ENCODE data around the gene BSN.
"Not testable (repeated sequence)": the region's sequence is repeated elsewhere in the genome, so short reads cannot be mapped to it uniquely, and the experiment has no call there.

BSN gene

DNA sequence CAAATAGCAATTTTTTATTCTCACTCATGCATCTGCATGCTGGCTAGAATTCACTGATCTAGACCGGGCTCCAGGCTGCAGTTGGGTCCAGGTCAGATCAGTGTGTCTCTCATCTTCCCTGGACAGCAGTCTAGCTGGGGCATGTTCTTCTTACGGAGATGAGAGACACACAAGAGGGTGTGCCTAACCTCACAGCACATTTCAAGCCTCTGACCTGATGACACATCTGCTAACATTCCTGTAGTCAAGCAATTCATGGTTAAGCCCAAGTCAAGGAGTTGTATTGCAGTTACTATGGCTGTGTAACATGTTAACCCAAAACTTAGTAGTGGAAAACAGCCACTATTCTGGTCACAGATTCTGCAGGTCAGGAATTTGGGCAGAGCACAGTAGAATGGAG lies 13.1 kb downstream of the BSN start:
- intact Hi-C loops (cut with DNase I; ENCODE audit: low total_unique reads), result no loop called here
- TF ChIP-seq, protein P1, sequence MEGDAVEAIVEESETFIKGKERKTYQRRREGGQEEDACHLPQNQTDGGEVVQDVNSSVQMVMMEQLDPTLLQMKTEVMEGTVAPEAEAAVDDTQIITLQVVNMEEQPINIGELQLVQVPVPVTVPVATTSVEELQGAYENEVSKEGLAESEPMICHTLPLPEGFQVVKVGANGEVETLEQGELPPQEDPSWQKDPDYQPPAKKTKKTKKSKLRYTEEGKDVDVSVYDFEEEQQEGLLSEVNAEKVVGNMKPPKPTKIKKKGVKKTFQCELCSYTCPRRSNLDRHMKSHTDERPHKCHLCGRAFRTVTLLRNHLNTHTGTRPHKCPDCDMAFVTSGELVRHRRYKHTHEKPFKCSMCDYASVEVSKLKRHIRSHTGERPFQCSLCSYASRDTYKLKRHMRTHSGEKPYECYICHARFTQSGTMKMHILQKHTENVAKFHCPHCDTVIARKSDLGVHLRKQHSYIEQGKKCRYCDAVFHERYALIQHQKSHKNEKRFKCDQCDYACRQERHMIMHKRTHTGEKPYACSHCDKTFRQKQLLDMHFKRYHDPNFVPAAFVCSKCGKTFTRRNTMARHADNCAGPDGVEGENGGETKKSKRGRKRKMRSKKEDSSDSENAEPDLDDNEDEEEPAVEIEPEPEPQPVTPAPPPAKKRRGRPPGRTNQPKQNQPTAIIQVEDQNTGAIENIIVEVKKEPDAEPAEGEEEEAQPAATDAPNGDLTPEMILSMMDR (IDR thresholded peaks at IDR 0.05), result no peak
- Histone ChIP-seq H3K4me1 (no peaks in the 10 kb centered on the region), H3K27ac (no peak overlapping the region), H3K27me3 (no peaks in the 10 kb centered on the region), H3K4me3 (no peak overlapping the region), H3K36me3 (no peaks in the 10 kb centered on the region), H3K9me3 (no peaks in the 10 kb centered on the region)
- no peak for DNase-seq

DNA sequence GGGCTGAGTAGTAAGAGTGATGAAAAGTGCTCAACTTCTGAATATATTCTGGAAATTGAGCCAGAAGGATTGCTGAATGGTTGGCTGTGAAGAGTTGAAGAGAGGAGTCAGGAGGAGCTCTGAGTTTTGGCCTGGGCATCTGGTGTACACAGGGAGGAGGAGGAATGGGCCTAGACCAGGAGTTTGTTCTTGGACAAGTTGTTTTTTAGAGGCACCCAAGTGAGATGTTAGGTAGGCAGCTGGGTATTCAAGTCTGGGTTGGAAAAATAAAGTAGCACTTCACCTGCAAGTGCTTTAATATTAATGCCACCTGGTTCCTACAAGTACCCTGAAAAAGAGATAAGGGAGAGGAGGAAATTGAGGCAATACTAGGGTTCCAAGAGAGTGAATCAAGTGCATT lies 14.7 kb downstream of the BSN start:
- H3K4me1 ChIP-seq, result no peaks in the 10 kb centered on the region
- TF ChIP-seq, protein P1 (IDR thresholded peaks at IDR 0.05), result no peak
- H3K4me3 ChIP-seq, result no peak overlapping the region
- H3K27ac ChIP-seq, result no peak overlapping the region
- intact Hi-C loops (cut with DNase I; ENCODE audit: low total_unique reads), result no loop called here
- no peaks in the 10 kb centered on the region for H3K27me3 ChIP-seq
- H3K36me3 ChIP-seq, result no peaks in the 10 kb centered on the region
- DNase-seq, result no peak
- no peaks in the 10 kb centered on the region for H3K9me3 ChIP-seq

DNA sequence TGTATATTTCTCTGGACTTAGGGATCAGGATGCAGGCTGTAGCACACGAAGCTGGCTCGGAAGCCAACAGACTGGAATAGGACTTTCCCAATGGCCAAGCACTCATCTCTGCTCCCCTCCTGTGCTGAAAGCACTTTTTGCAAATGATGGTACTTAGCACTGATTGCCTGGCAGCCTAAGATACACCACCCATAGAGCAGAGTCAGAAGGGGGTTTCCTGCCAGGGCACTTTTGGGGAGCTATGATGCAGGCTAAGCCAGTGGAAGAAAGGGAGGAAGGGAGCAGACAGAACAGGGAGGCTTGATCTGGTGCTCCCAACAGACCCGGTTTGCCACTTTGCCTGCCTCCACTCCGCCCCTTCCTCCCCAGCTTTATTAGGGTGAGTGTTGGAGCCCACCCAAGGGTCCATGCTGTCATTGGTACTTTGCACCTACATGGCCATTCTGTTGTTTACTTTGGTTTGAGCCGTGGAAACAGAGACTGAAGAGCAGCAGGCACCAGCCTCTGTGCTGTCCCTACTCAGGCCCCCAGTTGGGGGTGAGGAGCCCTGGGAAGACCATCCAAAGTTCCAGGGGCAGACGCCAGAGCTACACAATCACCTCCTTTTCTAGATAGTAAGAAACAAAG lies 15.9 kb downstream of the BSN start:
- no peak overlapping the region for H3K27ac ChIP-seq
- intact Hi-C loops (cut with DNase I; ENCODE audit: low total_unique reads), result no loop called here
- H3K4me3 ChIP-seq, result no peak overlapping the region
- H3K9me3 ChIP-seq, result no peaks in the 10 kb centered on the region
- DNase-seq, result no peak
- TF ChIP-seq, protein P1 (IDR thresholded peaks at IDR 0.05), result no peak
- no peaks in the 10 kb centered on the region for H3K36me3 ChIP-seq
- no peaks in the 10 kb centered on the region for H3K27me3 ChIP-seq
- no peaks in the 10 kb centered on the region for H3K4me1 ChIP-seq

DNA sequence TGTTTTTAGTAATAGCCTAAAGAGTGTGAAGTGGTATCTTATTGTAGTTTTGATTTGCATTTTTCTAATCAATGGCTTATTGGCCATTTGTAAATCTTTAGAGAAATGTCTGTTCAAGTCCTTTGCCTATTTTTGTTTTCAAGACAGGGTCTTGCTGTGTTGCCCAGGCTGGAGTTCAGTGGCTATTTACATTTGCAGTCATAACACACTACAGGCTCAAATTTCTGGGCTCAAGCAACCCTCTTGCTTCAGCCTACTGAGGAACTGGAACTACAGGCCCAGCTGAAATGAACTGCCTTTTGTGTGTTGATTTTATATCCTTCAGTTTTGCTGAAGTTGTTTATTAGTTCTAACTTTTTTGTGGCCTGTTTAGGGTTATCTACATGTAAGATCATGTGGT lies 27.9 kb downstream of the BSN start:
- no peaks in the 10 kb centered on the region for H3K4me1 ChIP-seq
- no peak for DNase-seq
- TF ChIP-seq, protein P1 (IDR thresholded peaks at IDR 0.05), result no peak
- no peak overlapping the region for H3K27ac ChIP-seq
- intact Hi-C loops (cut with DNase I; ENCODE audit: low total_unique reads), result no loop called here
- no peaks in the 10 kb centered on the region for H3K27me3 ChIP-seq
- no peak overlapping the region for H3K4me3 ChIP-seq
- no peaks in the 10 kb centered on the region for H3K36me3 ChIP-seq
- H3K9me3 ChIP-seq, result no peaks in the 10 kb centered on the region

DNA sequence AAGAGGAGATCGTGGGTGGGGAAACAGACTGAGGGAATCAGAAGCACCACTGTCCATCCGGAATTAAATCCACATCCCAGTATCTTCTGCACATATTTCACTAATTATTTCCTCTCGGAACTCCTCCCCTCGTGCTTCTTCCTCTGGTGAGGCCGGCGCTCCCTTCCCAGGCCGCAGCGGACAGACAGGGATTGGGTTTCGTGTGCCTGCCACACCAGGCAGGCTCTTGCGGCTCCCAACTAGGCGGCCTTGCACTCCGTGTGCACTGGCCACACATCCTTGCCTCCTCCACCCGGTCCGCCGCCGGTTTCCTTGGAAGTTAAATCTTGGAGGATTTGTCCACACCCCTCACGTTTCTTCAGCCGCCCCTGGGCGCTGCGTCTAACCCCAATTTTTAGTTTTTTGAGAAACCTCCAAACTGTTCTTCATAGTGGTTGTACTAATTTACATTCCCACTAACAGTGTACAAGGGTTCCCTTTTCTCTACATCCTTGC lies 31.0 kb downstream of the BSN start:
- H3K27me3 ChIP-seq; intact Hi-C loops (cut with DNase I; ENCODE audit: low total_unique reads); H3K4me1 ChIP-seq; H3K4me3 ChIP-seq; H3K27ac ChIP-seq; H3K36me3 ChIP-seq; DNase-seq; H3K9me3 ChIP-seq: not testable (repeated sequence)

DNA sequence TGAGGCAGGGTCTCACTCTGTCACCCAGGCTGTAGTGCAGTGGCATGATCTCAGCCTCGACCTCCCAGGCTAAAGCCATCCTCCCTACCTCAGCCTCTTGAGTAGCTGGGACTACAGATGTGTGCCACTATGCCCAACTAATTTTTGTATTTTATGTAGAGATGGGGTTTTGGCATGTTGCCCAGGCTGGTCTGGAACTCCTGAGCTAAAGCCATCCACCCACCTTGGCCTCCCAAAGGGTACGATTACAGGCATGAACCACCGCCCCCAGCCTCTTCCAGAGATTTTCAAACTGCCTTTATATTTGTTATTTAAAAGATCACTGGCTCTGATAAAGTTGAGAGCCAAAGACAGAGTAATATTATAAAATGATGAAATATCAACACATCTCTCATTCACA lies 37.3 kb downstream of the BSN start:
- Histone ChIP-seq H3K36me3 (no peaks in the 10 kb centered on the region), H3K27ac (no peak overlapping the region), H3K9me3 (peaks cover 0 to 6% (median 0%) of the 10 kb centered on the region in 3 donors), H3K4me1 (no peaks in the 10 kb centered on the region), H3K27me3 (no peaks in the 10 kb centered on the region), H3K4me3 (no peak overlapping the region)
- no peak for DNase-seq
- TF ChIP-seq, protein P1 (IDR thresholded peaks at IDR 0.05), result no peak
- intact Hi-C loops (cut with DNase I; ENCODE audit: low total_unique reads), result no loop called here

All from tibial artery (tissue), 4 donors.